HG02840 (cell line): Measurements from ENCODE around the gene DSCAM.

Experiments used
- ATAC-seq: cut with Tn5 transposase; IDR thresholded peaks from one replicate; pipeline ENCODE4 v1.9.1; 2021; ENCODE audit warnings: mild to moderate bottlenecking, moderate library complexity, moderate number of reproducible peaks; ENCODE audit not compliant: unreplicated experiment, low FRiP score

The DSCAM gene

DNA sequence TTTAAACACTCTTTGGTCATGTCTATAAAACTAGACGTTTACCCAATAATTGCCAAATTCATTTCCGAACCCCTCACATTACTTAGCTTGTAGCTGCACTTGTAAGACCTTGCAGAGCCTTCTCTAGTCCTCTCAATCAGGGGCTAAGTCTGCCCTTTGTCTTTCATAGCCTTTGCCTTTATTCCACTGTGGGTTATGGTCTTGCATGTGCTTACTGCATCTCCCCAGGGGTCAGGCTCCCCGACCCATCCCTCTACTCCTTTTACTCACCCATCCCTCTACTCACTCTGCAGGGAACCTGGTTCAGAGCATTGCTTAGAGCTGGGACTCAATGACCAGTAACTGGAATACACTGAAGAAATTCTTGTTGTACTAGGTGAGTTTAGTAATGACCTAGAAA is 744.3 kb downstream of the DSCAM start:
- ATAC-seq, result no peak

DNA sequence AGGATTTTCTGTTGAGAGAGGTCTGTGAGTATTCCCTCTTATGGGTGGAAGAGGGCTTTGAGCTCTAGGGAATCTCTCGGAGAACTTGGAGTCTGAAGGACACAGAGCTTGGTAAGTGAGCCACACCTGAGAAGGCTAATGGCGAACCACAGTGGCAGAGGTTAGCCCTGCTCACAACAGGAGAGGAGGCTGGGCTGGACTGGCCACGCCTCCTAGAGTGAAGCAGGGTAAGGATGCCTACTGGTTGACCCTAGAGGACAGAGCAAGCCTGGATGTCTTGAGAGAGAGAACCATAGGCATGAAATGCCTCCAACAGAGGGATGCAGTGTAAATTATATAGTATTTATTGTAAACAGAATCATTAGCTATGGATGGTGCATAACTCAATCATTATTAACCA is 747.1 kb downstream of the DSCAM start:
- ATAC-seq, result no peak

GRCh38 chr21:40095477-40095876 is 751.5 kb downstream of the DSCAM start:
- ATAC-seq, result no peak

DNA sequence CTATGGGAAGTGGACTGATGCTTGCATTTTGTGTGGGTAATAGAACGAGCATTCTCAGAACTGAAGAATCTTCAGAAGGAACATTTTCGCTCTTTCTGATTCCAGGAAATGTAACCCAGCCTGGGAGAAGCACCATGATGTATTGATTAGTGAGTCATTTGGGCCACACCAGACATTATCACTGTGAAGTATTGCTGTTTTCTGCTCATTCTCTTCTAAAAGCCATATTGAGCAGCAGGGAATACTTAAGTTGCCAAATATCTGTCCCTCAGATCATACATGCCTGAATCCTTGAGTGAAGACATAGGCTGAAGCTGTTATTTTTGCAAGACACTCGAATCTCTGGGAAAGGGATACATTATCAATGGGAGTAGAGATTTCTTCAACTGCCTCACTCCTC is 766.6 kb downstream of the DSCAM start:
- no peak for ATAC-seq

- ATAC-seq, result no peak
Measured at GRCh38 chr21:40074710-40075109, 772.2 kb downstream of the DSCAM start.

GRCh38 chr21:40074198-40074597 is 772.8 kb downstream of the DSCAM start:
- no peak for ATAC-seq

DNA sequence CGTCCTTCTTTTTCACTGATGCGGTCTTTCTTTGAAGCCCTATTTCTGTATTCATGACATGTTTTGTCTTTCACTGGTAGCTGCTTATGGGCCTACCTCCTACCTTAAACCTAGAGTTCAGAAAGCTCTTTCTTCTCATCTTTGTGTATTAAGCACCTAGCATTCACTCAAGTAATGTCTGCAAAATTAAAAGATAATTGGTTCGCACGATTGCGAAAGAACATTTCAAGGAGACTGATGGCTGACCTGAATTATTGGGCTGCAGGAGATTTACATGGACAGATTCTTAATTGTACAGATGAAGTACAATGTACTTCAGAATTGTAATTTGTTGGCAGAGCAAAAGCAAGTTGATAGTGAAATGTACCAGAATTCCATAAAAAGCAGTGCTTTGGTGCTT is 773.3 kb downstream of the DSCAM start:
- ATAC-seq, result no peak

GRCh38 chr21:40070871-40071270 is 776.1 kb downstream of the DSCAM start:
- no peak for ATAC-seq

- ATAC-seq, result no peak
Measured at GRCh38 chr21:40067751-40068150, 779.2 kb downstream of the DSCAM start.

DNA sequence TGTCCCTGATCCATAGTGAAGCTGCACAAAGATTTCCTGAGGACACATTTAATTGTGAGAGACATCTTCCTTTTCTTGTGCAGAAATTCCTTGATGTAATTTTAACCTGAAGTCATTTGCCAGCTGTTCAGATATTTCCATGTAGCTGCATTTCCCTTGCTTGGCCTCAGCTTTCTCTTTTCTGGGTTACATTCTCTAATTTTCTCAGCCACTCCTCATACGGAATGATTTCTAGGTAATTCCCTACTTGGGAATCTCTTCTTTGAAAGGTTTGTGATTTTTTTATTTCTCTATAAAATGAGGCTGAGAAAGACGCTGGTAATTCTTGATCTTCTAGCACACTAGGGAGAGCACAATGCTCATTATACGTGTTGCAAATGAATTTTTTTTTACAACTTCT is 780.7 kb downstream of the DSCAM start:
- ATAC-seq, result no peak

DNA sequence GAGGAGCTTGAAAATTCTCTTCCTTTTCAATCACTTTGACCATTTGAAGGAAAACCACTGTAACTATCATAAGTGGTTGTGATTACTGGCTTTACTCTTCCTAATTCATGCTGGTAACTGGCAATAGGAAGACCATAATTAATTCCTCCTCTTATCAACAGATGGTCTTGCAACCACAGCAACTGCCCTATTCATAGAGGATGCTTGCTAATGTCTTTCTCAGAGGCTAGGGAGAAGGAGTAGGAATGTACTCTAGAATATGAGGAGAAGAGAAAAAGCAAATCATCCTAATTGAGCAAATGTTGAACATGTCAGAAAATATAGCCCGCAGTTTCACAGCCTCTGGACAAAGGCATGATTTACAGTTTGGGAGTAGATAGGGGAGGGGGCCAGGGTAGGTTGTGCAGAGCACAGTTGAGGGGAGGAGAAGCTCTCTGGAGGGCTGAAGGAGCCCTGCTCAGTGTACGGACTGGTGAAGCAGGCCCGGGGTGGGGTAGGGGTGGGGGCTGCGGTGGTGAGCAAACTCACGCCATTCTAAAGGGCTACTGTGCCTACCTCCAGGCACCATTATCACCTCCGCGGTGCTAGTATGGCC is 786.8 kb downstream of the DSCAM start:
- no peak for ATAC-seq

DNA sequence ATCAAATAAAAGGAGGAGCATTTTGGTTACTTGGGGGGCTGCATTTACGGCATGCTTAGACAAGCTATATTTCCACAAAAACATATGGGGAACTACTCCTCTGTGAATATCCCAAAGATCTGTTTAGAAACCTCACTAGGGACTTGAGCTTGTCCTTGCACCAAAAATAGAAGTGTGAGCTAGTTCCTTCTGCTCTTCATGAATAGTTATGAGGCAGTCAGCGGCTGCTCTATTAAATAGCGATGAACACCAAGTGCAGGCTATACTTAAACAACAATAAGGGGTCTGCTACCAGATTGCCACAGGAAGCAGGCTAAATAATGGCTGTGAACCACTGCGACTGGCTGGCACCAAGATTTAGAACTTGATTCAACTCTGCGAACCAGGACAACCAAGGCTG is 789.6 kb downstream of the DSCAM start:
- no peak for ATAC-seq

- no peak for ATAC-seq
Measured at GRCh38 chr21:40056031-40056430, 790.9 kb downstream of the DSCAM start.

GRCh38 chr21:40054403-40054802 is 792.6 kb downstream of the DSCAM start:
- ATAC-seq, result no peak

- ATAC-seq, result no peak
Measured at GRCh38 chr21:40053007-40053406, 794.0 kb downstream of the DSCAM start.

- ATAC-seq, result no peak
Measured at GRCh38 chr21:40052276-40052675, 794.7 kb downstream of the DSCAM start.

- no peak for ATAC-seq
Measured at GRCh38 chr21:40051801-40052200, 795.2 kb downstream of the DSCAM start.

DNA sequence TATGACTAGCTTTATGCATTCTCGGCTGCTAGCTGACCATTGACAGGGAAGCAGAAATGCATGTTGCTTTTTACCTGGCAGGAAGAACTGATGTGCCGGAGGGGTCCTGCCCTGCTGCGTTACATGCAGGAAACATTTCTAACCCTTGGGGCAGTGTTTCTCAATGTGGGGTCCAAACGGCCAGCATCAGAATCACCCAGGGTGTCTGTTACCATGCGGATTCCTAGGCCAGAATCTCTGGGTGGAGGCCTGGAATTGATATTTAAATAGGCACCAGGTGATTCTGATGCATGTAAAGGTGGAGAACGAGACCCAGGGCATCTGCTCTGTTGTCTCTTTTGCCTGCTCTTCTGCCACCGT is 797.0 kb downstream of the DSCAM start:
- ATAC-seq, result no peak

DNA sequence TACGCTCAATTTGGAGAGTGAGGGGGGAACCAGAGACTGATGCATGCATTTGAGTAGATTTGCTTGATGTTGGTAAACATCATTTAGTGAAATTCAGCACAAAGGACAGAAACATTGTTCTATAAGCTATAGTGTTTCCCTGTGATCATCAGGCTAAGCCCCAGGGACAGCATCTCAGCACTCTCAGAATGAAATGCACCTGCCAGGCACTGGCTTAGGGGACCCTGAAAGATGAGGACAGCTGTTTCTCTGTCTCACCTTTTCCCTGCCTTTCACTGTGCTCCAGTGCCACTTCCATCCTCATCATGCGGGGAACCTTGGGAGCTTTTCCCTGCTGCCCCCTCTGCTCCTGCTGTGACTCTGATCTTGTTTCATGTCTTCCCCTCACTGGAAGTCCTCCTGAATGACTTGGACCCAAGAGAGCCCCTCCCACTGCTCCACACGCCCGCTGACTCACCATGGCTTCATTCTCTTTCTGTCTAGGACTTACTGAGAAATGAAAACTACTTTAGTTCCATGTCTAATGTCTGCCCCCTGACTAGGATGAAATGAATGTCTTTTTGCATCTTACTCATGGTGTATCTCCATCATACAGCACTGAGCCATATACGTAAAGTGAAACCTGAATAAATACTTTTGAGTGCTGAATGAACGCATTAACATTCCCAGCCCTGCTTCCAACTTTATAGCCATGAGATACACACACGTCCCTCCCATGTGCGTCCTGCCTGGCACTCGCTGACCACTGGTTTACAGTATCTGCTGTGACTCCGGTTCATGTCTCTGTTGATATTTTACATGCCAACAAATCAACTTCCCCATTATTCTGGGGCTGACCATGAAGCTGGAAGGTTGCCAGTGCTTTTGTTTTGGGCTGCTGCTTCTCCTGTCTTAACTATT is 797.7 kb downstream of the DSCAM start:
- ATAC-seq, result no peak

GRCh38 chr21:40047993-40048730 is 798.8 kb downstream of the DSCAM start:
- no peak for ATAC-seq

DNA sequence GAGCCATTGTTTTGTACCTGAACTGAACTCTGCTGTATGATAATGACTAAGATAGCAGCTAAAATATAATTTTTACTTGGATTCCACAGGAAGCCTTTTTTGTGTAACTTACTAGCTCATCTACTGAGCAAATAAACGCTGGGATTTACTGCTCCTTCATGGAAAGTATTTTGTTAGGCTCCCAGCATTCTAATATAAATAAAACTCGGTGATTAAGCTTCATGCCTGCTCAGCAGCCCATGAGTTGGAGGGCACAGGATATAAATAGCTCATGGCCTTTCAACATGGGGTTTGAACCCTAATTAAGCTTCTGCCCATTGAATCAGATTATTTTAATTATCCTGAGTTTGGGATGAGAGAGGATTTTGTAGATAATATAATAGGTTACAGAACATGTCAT is 799.7 kb downstream of the DSCAM start:
- ATAC-seq, result no peak
